ENCODE measurements around the gene HOXA7. TPM values are rescaled to one million over a fixed set of nuclear protein-coding genes. Genes with fewer than 3 reads are reported as not detected.

Gene HOXA7
- total RNA-seq, 2 experiments from 2014 or later = not detected

GRCh38 chr7:27164367-27165088 lies 8.1 kb upstream of the HOXA7 start:
- H3K27me3 Mint-ChIP-seq (ENCODE audit: low read depth) = peaks cover 76% of the 10 kb centered on the region
- CTCF ChIA-PET = no interaction called here
- DNase-seq = no peak
- intact Hi-C loops (cut with micrococcal nuclease) = loop anchor here (5.0 kb wide), 2 partner anchors 38 to 497 kb away; partner anchors contain the start of gene HOXA13
- H3K36me3 Mint-ChIP-seq (ENCODE audit: low read depth) = no peaks in the 10 kb centered on the region
- H3K27ac Mint-ChIP-seq = no peak overlapping the region
- peaks cover 37% of the 10 kb centered on the region for H3K4me1 Mint-ChIP-seq (ENCODE audit: low read depth)
- H3K4me3 Mint-ChIP-seq = no peak overlapping the region
- H3K9me3 Mint-ChIP-seq = no peaks in the 10 kb centered on the region

GRCh38 chr7:27164045-27164366 lies 7.5 kb upstream of the HOXA7 start:
- no peak for DNase-seq
- CTCF ChIA-PET = no interaction called here
- intact Hi-C loops (cut with micrococcal nuclease) = loop anchor here (5.0 kb wide), 1 partner anchor 497 kb away; no protein-coding TSS in a partner anchor
- Mint-ChIP-seq H3K4me1 (ENCODE audit: low read depth) (peaks cover 36% of the 10 kb centered on the region), H3K9me3 (no peaks in the 10 kb centered on the region), H3K36me3 (ENCODE audit: low read depth) (no peaks in the 10 kb centered on the region), H3K27ac (no peak overlapping the region), H3K27me3 (ENCODE audit: low read depth) (peaks cover 80% of the 10 kb centered on the region), H3K4me3 (no peak overlapping the region)

GRCh38 chr7:27163288-27164044 lies 7.0 kb upstream of the HOXA7 start:
- no peak overlapping the region for H3K27ac Mint-ChIP-seq
- intact Hi-C loops (cut with micrococcal nuclease) = loop anchor here (5.0 kb wide), 1 partner anchor 496 kb away; no protein-coding TSS in a partner anchor
- H3K4me3 Mint-ChIP-seq = no peak overlapping the region
- H3K36me3 Mint-ChIP-seq (ENCODE audit: low read depth) = no peaks in the 10 kb centered on the region
- H3K9me3 Mint-ChIP-seq = no peaks in the 10 kb centered on the region
- no peak for DNase-seq
- CTCF ChIA-PET = interaction anchor here (1.6 to 2.3 kb wide), 4 partner anchors 9 to 496 kb away, joined by 4 to 12 read pairs (median 8); no protein-coding TSS in a partner anchor
- peaks cover 79% of the 10 kb centered on the region for H3K27me3 Mint-ChIP-seq (ENCODE audit: low read depth)
- H3K4me1 Mint-ChIP-seq (ENCODE audit: low read depth) = peaks cover 35% of the 10 kb centered on the region

GRCh38 chr7:27162561-27163287 lies 6.2 kb upstream of the HOXA7 start:
- intact Hi-C loops (cut with micrococcal nuclease) = loop anchor here (5.0 kb wide), 1 partner anchor 495 kb away; no protein-coding TSS in a partner anchor
- CTCF ChIA-PET = interaction anchor here (0.6 to 2.6 kb wide), 9 partner anchors 10 to 793 kb away, joined by 3 to 19 read pairs (median 4); no protein-coding TSS in a partner anchor
- no peak overlapping the region for H3K27ac Mint-ChIP-seq
- H3K4me3 Mint-ChIP-seq = no peak overlapping the region
- DNase-seq = no peak
- H3K27me3 Mint-ChIP-seq (ENCODE audit: low read depth) = peaks cover 79% of the 10 kb centered on the region
- H3K36me3 Mint-ChIP-seq (ENCODE audit: low read depth) = no peaks in the 10 kb centered on the region
- no peaks in the 10 kb centered on the region for H3K9me3 Mint-ChIP-seq
- H3K4me1 Mint-ChIP-seq (ENCODE audit: low read depth) = peaks cover 39% of the 10 kb centered on the region

- Mint-ChIP-seq H3K27me3 (ENCODE audit: low read depth) (peaks cover 79% of the 10 kb centered on the region), H3K27ac (no peak overlapping the region)
Observed at GRCh38 chr7:27161721-27162560, 5.5 kb upstream of the HOXA7 start.

GRCh38 chr7:27161214-27161720 lies 4.8 kb upstream of the HOXA7 start:
- peak overlapping the region; percentile 57 for H3K4me3 Mint-ChIP-seq
- CTCF ChIA-PET = interaction anchor here (0.5 to 2.6 kb wide), 30 partner anchors 9 to 791 kb away, joined by 3 to 19 read pairs (median 4); partner anchors contain the start of genes HOXA1 and HOXA3
- H3K4me1 Mint-ChIP-seq (ENCODE audit: low read depth) = peaks cover 38% of the 10 kb centered on the region
- H3K27me3 Mint-ChIP-seq (ENCODE audit: low read depth) = peaks cover 77% of the 10 kb centered on the region
- H3K9me3 Mint-ChIP-seq = no peaks in the 10 kb centered on the region
- DNase-seq = no peak
- H3K27ac Mint-ChIP-seq = no peak overlapping the region
- H3K36me3 Mint-ChIP-seq (ENCODE audit: low read depth) = no peaks in the 10 kb centered on the region
- intact Hi-C loops (cut with micrococcal nuclease) = loop anchor here (1.0 to 5.0 kb wide), 8 partner anchors 296 to 1070 kb away; partner anchors contain the start of gene SKAP2

More at GRCh38 chr7:27161721-27162560, 5.5 kb upstream of the HOXA7 start:
- H3K9me3 Mint-ChIP-seq = no peaks in the 10 kb centered on the region
- DNase-seq = no peak
- no peak overlapping the region for H3K4me3 Mint-ChIP-seq
- intact Hi-C loops (cut with micrococcal nuclease) = loop anchor here (1.0 to 5.0 kb wide), 8 partner anchors 297 to 1071 kb away; partner anchors contain the start of gene SKAP2
- CTCF ChIA-PET = interaction anchor here (0.6 to 2.6 kb wide), 13 partner anchors 10 to 792 kb away, joined by 3 to 19 read pairs (median 4); no protein-coding TSS in a partner anchor
- peaks cover 39% of the 10 kb centered on the region for H3K4me1 Mint-ChIP-seq (ENCODE audit: low read depth)
- H3K36me3 Mint-ChIP-seq (ENCODE audit: low read depth) = no peaks in the 10 kb centered on the region

GRCh38 chr7:27160546-27161213 lies 4.2 kb upstream of the HOXA7 start:
- DNase-seq = peak; percentile 87
- CTCF ChIA-PET = interaction anchor here (0.5 to 2.6 kb wide), 29 partner anchors 8 to 791 kb away, joined by 3 to 19 read pairs (median 4); partner anchors contain the start of genes HOXA1 and HOXA3
- Mint-ChIP-seq H3K9me3 (no peaks in the 10 kb centered on the region), H3K4me1 (ENCODE audit: low read depth) (peaks cover 35% of the 10 kb centered on the region), H3K27me3 (ENCODE audit: low read depth) (peaks cover 77% of the 10 kb centered on the region), H3K36me3 (ENCODE audit: low read depth) (no peaks in the 10 kb centered on the region), H3K27ac (no peak overlapping the region), H3K4me3 (peak overlapping the region; percentile 57)
- intact Hi-C loops (cut with micrococcal nuclease) = loop anchor here (1.0 to 5.0 kb wide), 8 partner anchors 296 to 1070 kb away; partner anchors contain the start of gene SKAP2

- peaks cover 79% of the 10 kb centered on the region for H3K27me3 Mint-ChIP-seq (ENCODE audit: low read depth)
- H3K9me3 Mint-ChIP-seq = no peaks in the 10 kb centered on the region
- CTCF ChIA-PET = interaction anchor here (0.8 to 1.8 kb wide), 13 partner anchors 8 to 789 kb away, joined by 3 to 16 read pairs (median 4); no protein-coding TSS in a partner anchor
- intact Hi-C loops (cut with micrococcal nuclease) = loop anchor here (2.0 to 5.0 kb wide), 4 partner anchors 295 to 1069 kb away; partner anchors contain the start of gene SKAP2
- H3K27ac Mint-ChIP-seq = no peak overlapping the region
- peaks cover 38% of the 10 kb centered on the region for H3K4me1 Mint-ChIP-seq (ENCODE audit: low read depth)
- no peak for DNase-seq
- no peaks in the 10 kb centered on the region for H3K36me3 Mint-ChIP-seq (ENCODE audit: low read depth)
- peak overlapping the region; percentile 57 for H3K4me3 Mint-ChIP-seq
Observed at GRCh38 chr7:27160145-27160545, 3.7 kb upstream of the HOXA7 start.

GRCh38 chr7:27159266-27160144 lies 3.0 kb upstream of the HOXA7 start:
- peak overlapping the region; percentile 38 for H3K4me3 Mint-ChIP-seq
- no peaks in the 10 kb centered on the region for H3K9me3 Mint-ChIP-seq
- peaks cover 42% of the 10 kb centered on the region for H3K4me1 Mint-ChIP-seq (ENCODE audit: low read depth)
- DNase-seq = no peak
- CTCF ChIA-PET = interaction anchor here (0.8 to 1.6 kb wide), 9 partner anchors 8 to 476 kb away, joined by 3 to 5 read pairs (median 4); no protein-coding TSS in a partner anchor
- peaks cover 81% of the 10 kb centered on the region for H3K27me3 Mint-ChIP-seq (ENCODE audit: low read depth)
- no peak overlapping the region for H3K27ac Mint-ChIP-seq
- intact Hi-C loops (cut with micrococcal nuclease) = loop anchor here (2.0 to 10.0 kb wide), 5 partner anchors 295 to 1069 kb away; partner anchors contain the start of genes SKAP2 and SNX10
- H3K36me3 Mint-ChIP-seq (ENCODE audit: low read depth) = no peaks in the 10 kb centered on the region

Data from activated naive CD4-positive, alpha-beta T cell treated with anti-CD3 and anti-CD28 coated beads for 36 hours (primary cell).